HG03103 (cell line): ENCODE measurements around the gene UBN1.
A peak's percentile ranks its signal among the peaks of the same experiment; 100 is the strongest.

ENCODE experiments used
- ATAC-seq: cut with Tn5 transposase; IDR thresholded peaks from one replicate; pipeline ENCODE4 v1.9.1; 2021; ENCODE audit warnings: low read depth; ENCODE audit not compliant: unreplicated experiment

UBN1 gene, protein sequence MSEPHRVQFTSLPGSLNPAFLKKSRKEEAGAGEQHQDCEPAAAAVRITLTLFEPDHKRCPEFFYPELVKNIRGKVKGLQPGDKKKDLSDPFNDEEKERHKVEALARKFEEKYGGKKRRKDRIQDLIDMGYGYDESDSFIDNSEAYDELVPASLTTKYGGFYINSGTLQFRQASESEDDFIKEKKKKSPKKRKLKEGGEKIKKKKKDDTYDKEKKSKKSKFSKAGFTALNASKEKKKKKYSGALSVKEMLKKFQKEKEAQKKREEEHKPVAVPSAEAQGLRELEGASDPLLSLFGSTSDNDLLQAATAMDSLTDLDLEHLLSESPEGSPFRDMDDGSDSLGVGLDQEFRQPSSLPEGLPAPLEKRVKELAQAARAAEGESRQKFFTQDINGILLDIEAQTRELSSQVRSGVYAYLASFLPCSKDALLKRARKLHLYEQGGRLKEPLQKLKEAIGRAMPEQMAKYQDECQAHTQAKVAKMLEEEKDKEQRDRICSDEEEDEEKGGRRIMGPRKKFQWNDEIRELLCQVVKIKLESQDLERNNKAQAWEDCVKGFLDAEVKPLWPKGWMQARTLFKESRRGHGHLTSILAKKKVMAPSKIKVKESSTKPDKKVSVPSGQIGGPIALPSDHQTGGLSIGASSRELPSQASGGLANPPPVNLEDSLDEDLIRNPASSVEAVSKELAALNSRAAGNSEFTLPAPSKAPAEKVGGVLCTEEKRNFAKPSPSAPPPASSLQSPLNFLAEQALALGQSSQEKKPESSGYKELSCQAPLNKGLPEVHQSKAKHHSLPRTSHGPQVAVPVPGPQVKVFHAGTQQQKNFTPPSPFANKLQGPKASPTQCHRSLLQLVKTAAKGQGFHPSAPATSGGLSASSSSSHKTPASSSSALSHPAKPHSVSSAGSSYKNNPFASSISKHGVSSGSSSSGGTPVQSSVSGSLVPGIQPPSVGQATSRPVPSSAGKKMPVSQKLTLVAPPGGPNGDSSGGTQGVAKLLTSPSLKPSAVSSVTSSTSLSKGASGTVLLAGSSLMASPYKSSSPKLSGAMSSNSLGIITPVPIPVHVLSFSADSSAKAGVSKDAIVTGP (N-terminal part only)

DNA sequence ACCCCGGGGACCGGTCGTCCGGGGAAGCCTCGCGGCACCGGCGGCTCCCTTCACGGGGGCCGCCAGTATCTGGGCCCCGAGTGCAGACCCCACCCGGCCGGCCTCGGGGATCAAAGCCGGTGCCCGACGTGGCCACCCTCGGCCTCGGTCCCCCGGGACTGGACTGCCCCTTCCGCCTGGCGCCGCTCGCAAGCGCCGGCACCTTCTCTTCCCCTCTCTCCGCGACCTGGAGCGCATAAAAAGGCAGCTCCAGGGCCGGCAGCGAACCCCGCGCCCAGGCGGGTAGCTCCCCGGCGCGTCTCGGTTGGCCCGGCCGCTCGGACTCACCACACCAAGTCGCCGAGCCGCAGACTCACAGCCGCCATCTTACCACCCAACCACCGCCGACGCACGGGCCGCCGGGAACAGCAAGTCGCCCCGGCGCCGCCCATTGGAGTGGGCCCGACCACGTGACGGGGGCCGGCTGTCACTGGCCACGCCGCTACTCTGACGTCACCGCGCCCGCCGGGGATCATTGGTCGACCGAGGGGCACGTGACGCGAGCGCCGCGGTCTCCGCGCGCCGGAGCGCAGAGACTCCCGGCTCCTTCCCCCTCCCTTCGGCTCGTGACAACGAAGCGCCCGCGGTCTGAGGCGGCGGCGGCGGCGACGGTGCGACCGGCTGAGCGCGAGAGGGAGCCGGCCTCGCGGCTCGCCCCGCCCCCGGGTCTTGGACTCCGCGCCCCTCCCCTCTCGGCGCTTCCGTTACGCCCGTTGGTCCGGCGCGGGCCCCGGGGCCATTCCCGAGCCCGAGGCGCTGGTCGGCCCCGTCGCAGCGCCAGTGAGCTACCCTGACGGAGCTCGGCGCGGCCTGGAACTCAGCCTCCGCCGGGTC is at the start of gene UBN1, which contains the start of gene GLYR1:
UBN1 (plus strand) TSS at position 581 of the 873 bp plus-strand sequence. CDS start 5,437 bp downstream, outside the sequence.
GLYR1 (minus strand) TSS at position 388 of the 873 bp plus-strand sequence; CDS start at position 365, 23 bp downstream.
- ATAC-seq: peak; percentile 85

DNA sequence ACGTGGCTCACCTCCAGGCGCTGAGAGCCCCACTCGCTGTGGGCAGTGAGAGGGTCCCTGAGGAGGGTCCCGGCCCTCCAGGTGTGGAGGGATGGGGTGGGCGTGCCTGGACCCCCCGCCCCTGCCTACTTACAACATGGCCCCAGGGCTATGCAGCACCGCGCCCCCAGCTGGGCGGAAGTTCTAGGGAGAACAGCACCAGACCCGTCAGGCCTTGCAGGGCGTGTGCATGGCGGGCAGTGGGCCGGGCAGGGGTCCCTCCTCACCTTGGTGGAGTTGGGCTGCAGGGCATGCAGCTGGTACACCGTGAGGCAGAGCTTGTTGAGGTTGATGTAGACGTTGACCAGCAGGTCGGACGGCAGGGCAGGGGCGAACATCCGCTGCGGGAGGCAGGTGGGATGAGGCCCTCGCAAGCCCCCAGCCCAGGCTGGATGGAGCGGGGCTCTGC is 49.5 kb upstream of the UBN1 start:
- no peak for ATAC-seq

DNA sequence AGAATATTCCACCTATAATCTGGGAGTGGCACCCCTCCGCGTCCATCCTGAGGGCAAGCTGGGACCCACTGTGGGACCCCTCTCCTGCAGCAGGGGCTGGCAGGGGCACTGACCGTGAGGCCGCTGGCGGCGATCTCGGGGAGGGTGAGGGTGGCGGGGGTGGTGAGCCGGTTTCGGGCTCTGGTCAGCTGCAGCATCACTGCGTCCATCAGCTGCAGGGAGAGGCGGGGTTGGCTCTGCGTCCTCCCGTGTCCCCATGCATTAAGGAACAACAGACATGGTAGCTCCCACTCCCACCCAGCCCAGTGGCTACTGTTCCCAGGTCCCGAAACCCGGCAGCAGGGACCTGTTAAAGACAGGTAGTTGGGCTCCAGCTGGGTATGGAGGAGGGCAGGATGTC is 48.8 kb upstream of the UBN1 start:
- no peak for ATAC-seq

DNA sequence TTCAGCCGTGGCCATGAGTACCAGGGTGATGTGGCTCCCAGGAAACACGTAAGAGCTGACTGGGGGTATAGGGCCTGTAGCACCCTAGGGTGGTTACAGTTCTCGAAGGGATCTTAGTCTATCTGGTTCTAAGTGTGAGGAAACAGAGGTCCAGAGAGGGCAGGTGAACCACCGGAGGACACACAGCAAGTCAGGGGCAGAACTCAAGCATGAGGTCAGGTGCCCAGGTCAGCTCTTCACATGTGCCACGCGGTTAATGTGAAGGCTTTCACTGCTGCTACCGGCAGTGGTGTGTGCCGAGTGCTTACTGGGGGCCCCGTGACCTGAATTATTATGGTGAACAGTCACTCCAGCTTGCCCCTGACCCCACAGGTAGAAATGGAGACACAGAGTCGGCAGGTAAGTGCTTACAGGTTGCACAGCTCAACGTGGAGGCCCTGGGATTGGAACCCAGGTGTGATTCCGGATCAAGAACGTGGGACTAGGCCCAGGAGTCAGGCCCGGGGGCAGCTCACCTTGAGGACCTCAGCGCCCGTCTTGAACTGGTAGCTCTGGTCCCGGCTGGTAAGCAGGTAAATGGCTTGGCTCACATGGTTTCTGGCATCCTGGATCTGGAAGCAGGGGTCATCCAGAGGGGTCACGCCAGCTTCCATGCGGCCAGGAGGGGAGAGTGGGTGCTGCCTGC is 48.0 kb upstream of the UBN1 start:
- ATAC-seq: no peak

DNA sequence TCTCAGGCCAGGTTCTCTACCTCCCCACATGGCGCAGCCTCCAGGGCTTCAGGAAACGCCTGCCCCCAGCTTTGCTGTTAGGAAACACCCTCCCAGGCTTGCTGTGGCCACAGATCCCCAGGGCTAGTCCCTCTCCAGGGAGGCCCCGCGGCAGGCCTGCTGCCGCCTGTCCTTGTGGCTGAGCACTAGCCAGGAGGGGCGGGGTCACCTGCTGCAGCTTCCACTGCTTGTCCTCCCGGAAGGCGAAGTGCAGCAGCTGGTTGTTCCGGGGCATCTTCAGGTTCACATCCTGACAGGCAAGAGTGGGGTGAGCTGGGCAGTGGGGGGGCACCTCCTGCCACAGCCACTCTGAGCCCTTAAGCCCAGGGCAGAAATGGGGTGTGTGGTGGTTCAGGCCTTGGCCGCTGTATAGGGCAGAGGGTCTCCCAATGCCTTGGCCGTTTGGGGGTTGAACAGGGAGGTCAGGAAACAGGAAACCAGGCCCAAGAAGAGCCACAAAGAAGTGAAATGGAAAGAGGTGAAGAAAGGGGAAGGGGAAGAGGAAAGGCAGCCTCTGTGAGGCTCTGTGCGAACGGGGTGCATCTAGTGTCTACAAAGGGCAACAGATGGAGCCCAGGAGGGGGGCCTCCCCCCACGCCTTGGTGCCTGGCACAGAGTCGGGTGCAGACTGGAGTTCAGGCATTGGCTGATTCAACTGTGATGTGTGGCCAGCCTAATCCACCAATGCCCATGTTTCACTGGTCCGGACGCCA is 46.8 kb upstream of the UBN1 start:
- no peak for ATAC-seq

DNA sequence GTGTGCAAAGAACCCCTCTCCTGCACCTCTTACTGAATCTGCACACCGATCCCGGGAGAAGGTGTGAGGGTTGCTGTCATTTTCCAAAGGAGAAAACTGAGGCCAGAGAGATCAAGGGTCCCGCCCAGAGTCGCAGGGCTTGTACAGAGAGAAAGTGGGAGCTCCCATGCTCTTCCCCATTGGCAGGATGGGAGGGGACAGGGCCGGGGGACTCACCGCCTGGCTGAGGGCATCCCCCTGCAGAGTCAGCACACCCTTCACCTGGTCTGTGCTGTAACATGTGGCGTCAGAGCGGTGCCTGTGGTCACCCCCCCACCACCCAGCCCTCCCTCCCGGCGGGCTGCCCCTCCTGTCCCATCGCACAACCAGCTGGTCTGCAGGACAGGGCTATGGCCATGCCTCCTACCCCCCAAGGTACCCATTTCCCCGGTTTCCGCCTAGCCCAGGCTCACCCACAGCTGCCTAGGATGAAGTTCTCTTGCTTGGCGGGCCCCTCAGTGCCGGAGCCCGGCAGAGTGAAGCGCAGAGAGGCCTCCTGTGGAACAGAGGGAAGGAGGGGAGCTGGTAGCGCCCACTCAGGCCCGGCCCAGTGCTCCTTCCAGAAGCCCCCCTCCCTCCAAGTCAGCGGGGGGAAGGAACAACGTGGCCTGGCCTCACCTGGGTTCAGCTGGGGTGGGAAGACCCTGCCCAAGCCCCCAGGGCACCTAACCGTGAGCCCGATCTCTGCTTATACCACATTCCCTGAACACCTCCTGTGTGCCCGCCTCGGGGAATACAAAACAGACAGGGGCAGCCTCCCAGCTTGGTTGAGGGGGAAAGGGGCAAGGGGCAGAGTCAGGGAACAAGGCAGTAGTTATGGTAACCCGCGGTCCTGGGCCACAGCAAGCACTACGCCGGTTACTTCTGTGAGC is 46.0 kb upstream of the UBN1 start:
- no peak for ATAC-seq

DNA sequence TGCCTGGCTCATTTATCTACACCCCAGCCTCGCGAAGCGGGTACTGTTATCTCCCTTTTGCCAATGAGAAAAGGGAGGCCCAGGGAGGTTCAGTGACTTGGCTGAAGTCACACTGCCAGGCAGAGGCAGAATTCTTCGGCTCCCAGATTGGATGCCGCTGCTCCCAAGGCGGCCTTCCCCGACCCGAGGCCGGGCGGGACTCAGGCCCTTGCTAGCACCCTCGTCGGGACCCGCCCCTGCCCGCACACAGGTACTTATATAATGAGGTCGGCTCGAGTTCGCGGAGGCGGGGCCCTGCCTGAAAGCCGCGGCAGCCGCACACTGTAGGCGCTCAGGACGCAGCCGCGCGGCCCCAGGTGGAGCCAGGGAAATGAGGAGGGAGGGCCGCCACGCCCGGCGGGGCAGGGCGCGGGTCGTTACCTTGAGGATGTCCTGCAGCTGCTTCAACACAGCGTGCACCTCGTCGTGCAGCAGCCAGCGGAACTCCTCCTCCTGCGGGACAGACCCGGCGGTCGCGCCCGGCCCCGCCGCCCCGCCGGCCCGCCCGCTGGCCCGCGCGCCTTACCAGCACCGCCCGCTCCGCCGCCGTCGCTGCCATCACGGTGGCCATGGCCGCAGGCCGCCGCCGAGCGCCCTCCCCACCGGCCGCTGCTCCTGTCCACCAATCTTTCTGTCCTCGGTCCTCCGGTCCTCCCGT is 45.2 kb upstream of the UBN1 start, which contains the start of gene ROGDI:
ROGDI (minus strand) TSS at position 672 of the 697 bp plus-strand sequence; CDS start at position 610, 62 bp downstream.
- peak; percentile 52 for ATAC-seq

DNA sequence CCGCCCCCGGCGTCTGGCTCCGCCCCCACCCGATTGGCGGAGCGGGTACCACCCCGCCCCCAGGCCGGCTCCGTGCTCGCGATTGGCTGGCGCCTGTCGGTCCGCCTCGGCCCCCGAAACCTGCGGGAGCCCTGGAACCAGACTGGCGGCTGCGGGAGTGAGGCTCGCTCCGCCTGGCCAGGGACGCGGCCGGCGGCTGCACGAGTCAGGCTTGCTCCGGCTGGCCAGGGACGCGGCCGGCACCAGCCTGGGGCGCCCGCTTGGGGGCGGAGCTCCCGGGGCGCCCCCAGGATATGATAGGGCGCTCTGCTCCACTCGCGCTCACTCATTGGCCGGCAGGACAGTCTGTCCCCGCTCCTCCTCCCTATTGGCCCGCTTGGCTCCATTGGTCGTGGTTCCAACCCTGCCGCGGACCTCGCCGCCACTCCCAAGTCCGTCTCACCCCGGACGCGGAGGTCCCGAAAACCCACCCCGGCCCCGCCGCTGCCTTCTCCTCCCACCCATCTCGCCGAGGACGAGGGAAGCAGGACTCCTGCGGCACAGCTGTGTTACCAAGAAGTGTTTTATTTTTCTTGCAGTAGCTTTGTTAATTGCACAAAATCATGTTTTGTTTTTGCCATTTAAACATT is 44.5 kb upstream of the UBN1 start:
- ATAC-seq: peak; percentile 84

DNA sequence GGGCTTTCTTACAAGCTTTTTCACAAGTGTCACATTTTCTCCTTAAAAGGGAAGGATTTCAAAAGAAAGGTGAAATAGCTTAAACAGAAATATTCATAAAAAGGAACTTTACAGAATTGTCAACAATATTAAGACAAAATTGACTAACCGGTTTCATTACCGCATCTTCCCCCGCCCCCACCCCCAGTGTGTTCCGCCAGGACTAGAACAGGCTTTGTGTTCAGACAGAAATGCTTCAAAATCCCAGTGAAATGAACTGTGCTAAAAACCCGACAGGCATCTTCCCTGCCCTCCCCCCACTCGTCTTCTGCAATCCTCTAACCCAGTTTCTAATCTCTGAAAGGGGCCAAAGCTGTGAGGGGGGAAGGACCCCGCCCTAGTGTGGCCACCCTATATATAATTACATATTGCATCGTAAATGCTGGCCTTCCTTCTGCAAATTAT is 43.9 kb upstream of the UBN1 start:
- ATAC-seq: no peak

DNA sequence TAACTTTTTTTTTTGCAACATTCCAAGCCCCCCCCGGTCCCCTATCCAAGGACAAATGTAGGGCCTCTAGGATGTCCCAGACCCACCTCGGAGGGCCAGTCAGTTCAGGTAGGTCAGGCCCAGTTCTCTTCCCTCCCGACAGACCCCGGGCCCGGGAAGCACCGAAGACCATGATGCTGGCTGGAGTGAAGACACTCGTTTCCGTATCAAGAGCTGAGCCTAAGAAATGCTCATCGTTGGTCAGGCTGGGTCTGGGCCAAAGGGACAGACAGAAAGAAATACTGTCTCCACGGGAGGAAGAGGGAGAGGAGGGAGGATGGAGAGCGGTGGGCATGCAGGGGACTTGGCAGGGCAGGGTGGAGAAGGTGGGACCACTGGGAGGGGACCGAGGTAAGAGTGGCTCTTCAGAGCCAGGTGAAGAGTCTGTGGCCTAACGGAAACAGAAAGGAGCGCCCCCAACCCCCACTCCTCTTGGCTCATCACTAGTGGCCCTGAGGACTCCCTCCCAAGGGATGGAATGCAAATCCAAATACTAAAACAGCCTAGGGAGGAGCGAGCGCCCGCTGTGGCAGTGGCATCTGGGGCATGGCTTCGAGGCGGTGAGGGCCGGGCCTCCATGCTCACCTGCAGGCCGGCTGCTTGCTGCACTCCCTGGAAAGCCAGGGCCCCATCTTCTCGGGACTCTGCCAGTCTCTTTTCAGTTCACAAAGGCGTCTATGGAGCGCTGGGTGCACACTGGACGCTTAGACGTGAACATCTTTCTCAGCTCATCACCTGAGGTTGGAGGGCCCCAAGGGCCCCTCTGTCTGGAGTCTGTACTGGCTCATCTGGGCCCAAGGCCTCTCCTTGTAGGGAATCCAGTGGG is 43.2 kb upstream of the UBN1 start:
- no peak for ATAC-seq

DNA sequence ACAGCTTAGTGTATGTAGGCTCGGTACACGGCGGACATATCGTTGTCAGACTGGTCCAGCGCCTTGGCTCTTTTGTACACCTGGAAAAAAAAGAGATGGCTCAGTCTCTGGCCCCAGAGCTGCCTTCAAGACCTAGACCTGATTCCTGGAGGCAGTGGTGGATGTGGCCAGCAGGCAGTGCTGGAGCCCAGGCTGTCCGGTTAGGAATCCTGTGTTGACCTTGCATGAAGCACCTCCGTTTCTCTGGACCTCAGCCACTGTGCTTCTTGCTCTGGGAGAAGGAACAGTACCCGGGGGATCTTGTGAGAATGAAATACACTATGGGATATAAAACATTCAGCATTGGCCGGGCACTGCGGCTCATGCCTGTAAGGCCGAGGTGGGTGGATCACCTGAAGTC is 42.0 kb upstream of the UBN1 start:
- no peak for ATAC-seq

DNA sequence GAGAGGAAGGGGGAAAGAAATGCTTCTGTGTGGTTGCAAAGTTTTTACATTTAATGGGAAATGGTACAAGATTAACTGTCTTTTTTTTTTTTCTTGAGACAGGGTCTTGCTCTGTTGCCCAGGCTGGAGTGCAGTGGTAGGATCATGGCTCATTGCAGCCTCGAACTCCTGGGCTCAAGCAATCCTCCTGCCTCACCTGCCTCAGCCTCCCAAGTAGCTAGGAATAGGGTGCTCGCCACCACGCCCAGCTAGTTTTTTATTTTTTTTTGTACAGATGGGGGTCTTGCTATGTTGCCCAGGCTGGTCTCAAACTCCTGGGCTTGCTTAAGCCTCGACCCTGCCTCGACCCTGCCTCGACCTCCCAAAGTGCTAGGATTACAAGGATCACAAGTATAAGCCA is 41.0 kb upstream of the UBN1 start:
- no peak for ATAC-seq

DNA sequence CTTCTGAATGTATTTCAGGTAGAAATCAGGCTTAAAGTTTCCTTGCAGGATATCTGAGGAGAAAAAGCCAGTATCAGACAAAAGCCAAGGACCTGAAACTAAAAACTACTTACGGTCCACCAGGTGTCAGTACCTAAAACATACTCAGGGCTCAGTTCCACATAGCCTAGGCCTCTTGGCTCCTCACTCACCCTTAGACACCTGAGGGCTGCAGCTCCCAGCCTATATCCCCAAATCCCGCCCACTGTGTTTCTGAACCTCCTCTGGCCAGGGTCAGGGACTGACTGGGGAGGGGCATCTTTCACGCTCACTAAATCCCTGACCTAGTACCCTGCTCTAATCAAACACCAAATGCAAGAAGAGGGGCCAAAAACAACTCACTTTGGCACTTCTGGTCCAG is 36.0 kb upstream of the UBN1 start:
- ATAC-seq: no peak

DNA sequence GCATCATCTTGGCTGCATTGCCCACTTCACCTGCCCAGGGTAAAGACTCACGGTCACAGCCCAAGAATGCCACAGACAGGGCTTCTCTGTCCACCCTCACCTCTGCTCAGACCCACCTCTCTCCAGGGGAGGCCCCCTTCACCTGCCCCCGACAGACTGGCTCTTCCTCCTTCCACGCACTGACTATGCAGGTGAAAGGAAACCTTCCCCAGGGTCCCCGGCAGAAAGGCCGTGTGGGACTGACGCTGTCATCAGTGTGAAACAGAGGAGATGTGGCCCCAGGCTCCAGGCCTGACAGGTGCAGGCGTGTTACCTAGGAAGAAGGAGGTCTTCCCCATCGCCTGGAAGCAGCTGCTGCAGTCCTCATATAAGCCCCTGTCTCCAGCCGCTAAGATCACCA is 35.5 kb upstream of the UBN1 start:
- no peak for ATAC-seq

DNA sequence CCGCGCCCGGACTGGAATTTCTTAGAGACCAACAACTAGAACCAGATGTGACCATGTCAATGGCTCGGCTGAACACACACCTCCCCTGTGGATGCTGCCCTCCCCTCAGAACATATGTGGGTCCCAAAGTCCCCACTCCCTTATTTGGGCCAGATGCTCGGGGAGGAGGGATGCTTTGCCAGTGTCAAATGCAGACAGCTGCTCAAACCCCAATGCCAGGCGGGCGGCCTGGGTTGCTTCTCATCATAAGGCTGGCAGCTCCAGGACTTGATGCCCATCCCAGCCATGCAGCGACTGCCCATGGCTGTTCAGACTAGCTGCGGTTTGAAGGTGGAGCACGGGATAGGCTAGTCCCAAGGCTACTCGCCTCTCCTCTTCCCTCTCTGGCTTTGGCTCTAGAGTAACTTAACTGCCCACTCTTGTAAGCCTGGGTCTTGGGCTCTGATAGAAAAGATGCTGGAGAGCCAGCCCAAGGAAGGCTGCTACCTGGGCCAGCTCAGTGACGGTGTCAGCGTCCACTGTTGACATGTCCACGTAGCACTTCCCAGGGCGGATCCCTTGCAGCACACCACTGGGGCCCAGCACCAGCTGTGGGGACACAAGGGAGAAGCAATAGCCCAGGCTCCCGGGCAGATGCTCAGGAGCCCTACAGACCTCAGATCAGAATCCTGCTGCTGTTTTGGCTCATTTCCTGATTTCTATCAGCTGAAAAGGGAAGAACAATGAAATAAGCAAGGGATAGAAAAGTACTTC is 33.9 kb upstream of the UBN1 start:
- ATAC-seq: no peak
